Brain microvascular endothelial cell (primary cell): ENCODE measurements around the gene CCNE1.

Experiments
- DNase-seq: peaks from one replicate; pipeline ENCODE4 v3.0.0-alpha.2; 2020
- H3K27ac ChIP-seq: fragments of 250-450 bp; sonication (Bioruptor Pico); 2 replicates; pipeline ENCODE4 v1.5.1; 2020; ENCODE audit warnings: mild to moderate bottlenecking, moderate library complexity
- H3K27me3 ChIP-seq: fragments of 250-450 bp; sonication (Bioruptor Pico); replicated peaks from 2 replicates; pipeline ENCODE4 v1.5.1; 2020; ENCODE audit warnings: mild to moderate bottlenecking
- H3K36me3 ChIP-seq: fragments of 250-450 bp; sonication (Bioruptor Pico); replicated peaks from 2 replicates; pipeline ENCODE4 v1.5.1; 2020; ENCODE audit warnings: mild to moderate bottlenecking
- H3K4me3 ChIP-seq: 2 replicates; pipeline ENCODE4 v1.5.1; 2011; ENCODE audit warnings: low read depth, mild to moderate bottlenecking, control low read depth, low read length, moderate library complexity
- in situ Hi-C: cut with HindIII; loops from 2 replicates; pipeline ENCODE4 v1.10.0; 2017; ENCODE audit warnings: low sequenced_read_pairs, low pct_ligation_motif_present
- TF ChIP-seq, protein P1 (sequence below): IDR thresholded peaks from 2 replicates; pipeline ENCODE4 v1.5.1; 2011; ENCODE audit warnings: low read depth, mild to moderate bottlenecking, moderate library complexity, low read length, control low read depth, inconsistent platforms; ENCODE audit errors: missing control alignments

The CCNE1 gene

DNA sequence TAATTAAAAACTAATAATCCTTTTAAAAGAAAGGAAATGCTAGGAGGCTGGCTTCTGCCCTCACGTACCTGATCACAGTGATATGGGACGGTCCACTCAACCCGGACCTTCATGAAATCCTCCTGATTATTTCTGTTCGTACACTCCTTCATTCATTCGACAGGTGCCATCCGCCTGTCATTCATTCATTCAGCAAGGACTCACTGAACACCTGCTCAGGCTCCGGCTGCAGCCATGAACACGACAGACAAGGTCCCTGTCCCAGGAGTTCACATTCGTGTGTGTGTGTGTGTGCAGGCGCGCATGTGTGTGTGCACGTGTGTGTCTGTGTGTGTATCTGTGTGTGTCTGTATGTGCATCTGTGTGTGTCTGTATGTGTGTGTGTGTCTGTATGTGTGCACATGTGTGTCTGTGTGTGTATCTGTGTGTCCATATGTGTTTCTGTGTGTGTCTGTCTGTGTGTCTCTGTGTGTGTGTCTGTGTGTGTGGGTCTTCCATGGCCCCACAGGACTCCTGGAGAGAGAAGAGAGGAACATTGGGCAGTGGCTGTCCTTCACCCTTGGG lies 28.1 kb upstream of the CCNE1 start:
- Histone ChIP-seq H3K4me3 (no peak overlapping the region), H3K27me3 (no peaks in the 10 kb centered on the region), H3K27ac (no peak overlapping the region), H3K36me3 (no peaks in the 10 kb centered on the region)
- in situ Hi-C loops: no loop called here
- TF ChIP-seq, protein P1, sequence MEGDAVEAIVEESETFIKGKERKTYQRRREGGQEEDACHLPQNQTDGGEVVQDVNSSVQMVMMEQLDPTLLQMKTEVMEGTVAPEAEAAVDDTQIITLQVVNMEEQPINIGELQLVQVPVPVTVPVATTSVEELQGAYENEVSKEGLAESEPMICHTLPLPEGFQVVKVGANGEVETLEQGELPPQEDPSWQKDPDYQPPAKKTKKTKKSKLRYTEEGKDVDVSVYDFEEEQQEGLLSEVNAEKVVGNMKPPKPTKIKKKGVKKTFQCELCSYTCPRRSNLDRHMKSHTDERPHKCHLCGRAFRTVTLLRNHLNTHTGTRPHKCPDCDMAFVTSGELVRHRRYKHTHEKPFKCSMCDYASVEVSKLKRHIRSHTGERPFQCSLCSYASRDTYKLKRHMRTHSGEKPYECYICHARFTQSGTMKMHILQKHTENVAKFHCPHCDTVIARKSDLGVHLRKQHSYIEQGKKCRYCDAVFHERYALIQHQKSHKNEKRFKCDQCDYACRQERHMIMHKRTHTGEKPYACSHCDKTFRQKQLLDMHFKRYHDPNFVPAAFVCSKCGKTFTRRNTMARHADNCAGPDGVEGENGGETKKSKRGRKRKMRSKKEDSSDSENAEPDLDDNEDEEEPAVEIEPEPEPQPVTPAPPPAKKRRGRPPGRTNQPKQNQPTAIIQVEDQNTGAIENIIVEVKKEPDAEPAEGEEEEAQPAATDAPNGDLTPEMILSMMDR: no peak
- DNase-seq: no peak

DNA sequence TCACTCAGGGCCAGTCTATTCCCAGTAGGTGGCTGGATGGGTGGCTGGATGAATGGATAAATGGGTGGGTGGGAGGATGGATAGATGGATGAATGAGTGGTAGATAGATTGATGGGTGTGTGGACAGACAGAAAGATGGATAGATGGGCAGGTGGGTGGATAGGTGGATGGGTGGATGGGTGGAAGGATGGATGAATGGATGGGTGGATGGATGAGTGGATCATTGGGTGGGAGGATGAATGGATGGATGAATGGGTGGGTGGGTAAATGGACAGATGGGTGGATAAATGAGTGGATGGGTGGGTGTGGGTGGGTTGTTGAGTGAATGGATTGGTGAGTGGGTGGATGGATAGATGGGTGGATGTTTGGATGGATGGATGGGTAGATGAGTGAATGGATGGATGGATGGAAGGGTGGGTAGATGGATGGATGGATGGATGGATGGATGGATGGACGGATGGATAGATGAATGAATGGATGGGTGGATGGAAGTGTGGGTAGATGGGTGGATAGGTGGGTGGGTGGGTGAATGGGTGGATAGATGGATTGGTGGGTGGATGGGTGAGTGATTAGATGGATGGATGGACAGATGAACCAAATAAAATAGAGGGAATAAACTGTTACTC lies 27.1 kb upstream of the CCNE1 start:
- Histone ChIP-seq H3K4me3 (no peak overlapping the region), H3K27me3 (no peaks in the 10 kb centered on the region), H3K36me3 (no peaks in the 10 kb centered on the region), H3K27ac (no peak overlapping the region)
- no peak for DNase-seq
- in situ Hi-C loops: no loop called here
- TF ChIP-seq, protein P1: no peak

DNA sequence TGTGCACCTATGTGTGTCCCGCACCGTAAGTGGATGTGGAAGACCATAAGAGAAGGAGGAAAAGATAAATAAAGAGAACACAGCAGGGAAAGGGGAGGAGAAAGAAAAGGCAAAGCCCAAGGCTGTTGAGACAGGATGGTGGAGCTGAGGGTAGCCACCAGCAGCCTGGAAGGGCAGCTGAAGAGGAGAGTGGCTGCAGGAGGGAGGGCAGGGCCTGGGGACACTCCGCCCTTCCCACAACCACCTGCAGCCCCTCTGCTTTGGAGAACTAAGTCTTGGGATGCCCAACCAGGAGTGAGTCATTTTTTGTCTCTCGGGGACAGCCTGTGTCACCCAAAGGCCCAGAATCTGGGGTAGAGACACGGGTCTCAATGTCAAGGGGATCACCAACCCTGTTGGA lies 26.4 kb upstream of the CCNE1 start:
- no peak for DNase-seq
- Histone ChIP-seq H3K27ac (no peak overlapping the region), H3K27me3 (no peaks in the 10 kb centered on the region), H3K36me3 (no peaks in the 10 kb centered on the region), H3K4me3 (no peak overlapping the region)
- in situ Hi-C loops: no loop called here
- TF ChIP-seq, protein P1: no peak

DNA sequence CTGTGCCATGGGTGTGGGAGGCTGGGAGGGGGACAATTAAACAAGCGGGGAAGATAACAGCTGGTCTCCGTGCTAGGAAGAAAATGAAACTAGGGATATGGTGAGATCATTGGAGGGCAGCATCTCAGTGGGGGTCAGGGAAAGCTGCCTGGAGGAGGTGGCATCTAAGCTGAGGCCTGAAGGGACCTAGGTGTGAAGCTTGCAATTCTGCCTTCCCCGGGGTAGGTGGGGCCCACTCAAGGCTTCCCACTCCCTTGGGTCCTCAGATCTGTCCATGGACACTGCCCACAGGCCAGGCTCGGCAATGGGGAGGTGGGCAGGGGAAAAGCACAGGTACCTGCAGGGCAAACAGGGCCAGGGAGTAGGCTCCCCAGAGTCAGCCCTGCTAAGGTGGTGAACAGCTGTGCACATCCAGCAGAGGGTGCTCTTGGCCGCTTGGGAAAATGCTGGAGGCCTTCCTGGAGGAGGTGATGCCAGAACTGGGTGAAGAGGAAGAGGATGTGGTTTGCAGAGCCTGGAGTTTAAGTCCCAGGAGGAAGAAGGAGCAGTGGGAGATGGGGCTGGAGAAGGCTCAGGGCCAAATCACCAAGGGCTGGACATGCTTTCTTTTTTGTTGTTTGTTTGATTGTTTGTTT lies 25.7 kb upstream of the CCNE1 start:
- H3K27me3 ChIP-seq: no peaks in the 10 kb centered on the region
- no peak overlapping the region for H3K27ac ChIP-seq
- in situ Hi-C loops: no loop called here
- TF ChIP-seq, protein P1: peak; percentile 29
- H3K4me3 ChIP-seq: no peak overlapping the region
- no peak for DNase-seq
- H3K36me3 ChIP-seq: no peaks in the 10 kb centered on the region

DNA sequence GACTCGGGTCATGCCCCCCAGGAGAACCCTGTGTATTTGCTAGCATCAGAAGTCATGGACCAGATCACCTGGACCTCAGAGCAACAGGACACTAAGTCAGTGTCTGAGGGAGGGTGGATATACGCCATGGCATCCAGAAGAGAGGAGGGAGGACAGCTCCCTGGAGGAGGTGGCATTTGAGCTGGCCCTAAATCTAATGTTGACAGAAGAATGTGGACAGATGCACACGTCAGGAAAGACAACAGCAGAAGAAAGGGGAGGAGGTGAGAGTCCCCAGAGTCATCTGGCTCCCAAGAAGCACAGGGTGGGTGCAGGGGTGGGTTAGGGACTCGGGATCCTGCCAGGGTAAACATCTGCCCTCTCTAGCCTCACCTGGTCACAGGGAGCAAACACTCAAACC lies 24.5 kb upstream of the CCNE1 start:
- TF ChIP-seq, protein P1: no peak
- in situ Hi-C loops: no loop called here
- Histone ChIP-seq H3K36me3 (no peaks in the 10 kb centered on the region), H3K27ac (no peak overlapping the region), H3K4me3 (no peak overlapping the region), H3K27me3 (no peaks in the 10 kb centered on the region)
- DNase-seq: no peak

DNA sequence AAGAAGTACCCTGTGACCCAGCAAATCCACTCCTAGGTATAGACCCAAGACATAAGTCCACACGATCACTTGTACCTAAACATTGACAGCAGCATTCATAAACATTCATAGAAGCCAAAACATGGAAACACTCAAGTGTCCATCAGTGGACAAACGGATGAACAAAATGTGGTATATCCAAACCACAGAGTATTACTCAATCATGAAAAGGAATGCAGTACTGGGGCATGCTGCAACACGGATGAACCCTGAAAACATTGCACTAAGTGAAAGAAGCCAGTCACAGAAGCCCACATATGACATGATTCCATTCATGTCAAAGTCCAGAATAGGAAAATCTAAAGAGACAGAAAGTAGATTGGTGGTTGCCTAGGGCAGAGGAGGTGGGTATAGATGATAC lies 22.8 kb upstream of the CCNE1 start:
- TF ChIP-seq, protein P1: no peak
- Histone ChIP-seq H3K4me3 (no peak overlapping the region), H3K36me3 (no peaks in the 10 kb centered on the region)

More for the DNA sequence above, 22.8 kb upstream of the CCNE1 start:
- DNase-seq: no peak
- in situ Hi-C loops: no loop called here
- no peak overlapping the region for H3K27ac ChIP-seq
- H3K27me3 ChIP-seq: no peaks in the 10 kb centered on the region
